LNCAP (cell line): Measurements from ENCODE around the gene SLC12A2.

Experiments used
- CTCF ChIP-seq: fragments of 450-650 bp; IDR thresholded peaks from 2 replicates; pipeline ENCODE4 v1.5.1; 2017; ENCODE audit warnings: mild to moderate bottlenecking

Gene SLC12A2

GRCh38 chr5:128169401-128170017 is 85.9 kb downstream of the SLC12A2 start:
- no peak for TF ChIP-seq CTCF

- no peak for TF ChIP-seq CTCF
Measured at GRCh38 chr5:128172102-128172501, 88.5 kb downstream of the SLC12A2 start.

GRCh38 chr5:128174951-128175350 is 91.4 kb downstream of the SLC12A2 start:
- TF ChIP-seq CTCF = no peak

GRCh38 chr5:128192368-128192767 is 108.8 kb downstream of the SLC12A2 start:
- no peak for TF ChIP-seq CTCF

- no peak for TF ChIP-seq CTCF
Measured at GRCh38 chr5:128193665-128194390, 110.3 kb downstream of the SLC12A2 start.

GRCh38 chr5:128195316-128195715 is 111.8 kb downstream of the SLC12A2 start:
- no peak for TF ChIP-seq CTCF

GRCh38 chr5:128196080-128196479 is 112.5 kb downstream of the SLC12A2 start:
- no peak for TF ChIP-seq CTCF
